HG03571 (cell line): ENCODE data around the gene CAMTA1.

Experiments
- ATAC-seq: cut with Tn5 transposase; IDR thresholded peaks from one replicate; pipeline ENCODE4 v1.9.1; 2021; ENCODE audit not compliant: unreplicated experiment

CAMTA1 gene

GRCh38 chr1:7795406-7795805, 1010.2 kb downstream of the CAMTA1 start:
- ATAC-seq: no peak

- ATAC-seq: no peak
Observed at GRCh38 chr1:7805460-7805859, 1020.2 kb downstream of the CAMTA1 start.

- no peak for ATAC-seq
Observed at GRCh38 chr1:7808253-7808844, 1023.1 kb downstream of the CAMTA1 start.

- ATAC-seq: no peak
Observed at GRCh38 chr1:7809742-7810141, 1024.5 kb downstream of the CAMTA1 start.

GRCh38 chr1:7810395-7810794, 1025.1 kb downstream of the CAMTA1 start:
- ATAC-seq: no peak

- ATAC-seq: no peak
Observed at GRCh38 chr1:7811476-7811875, 1026.2 kb downstream of the CAMTA1 start.

- ATAC-seq: no peak
Observed at GRCh38 chr1:7813677-7814373, 1028.6 kb downstream of the CAMTA1 start.
